D721Med (cell line): ENCODE data around the gene HNRNPA2B1.
"Not testable (repeated sequence)": the region's sequence is repeated elsewhere in the genome, so short reads cannot be mapped to it uniquely, and the experiment has no call there.

Experiments used
- DNase-seq: peaks from one replicate; pipeline ENCODE4 v3.0.0; 2011; ENCODE audit warnings: low spot score; ENCODE audit not compliant: insufficient read length
- FAIRE-seq: peaks from 2 replicates; lab custom pipeline; 2011; peaks lifted over from hg19 to GRCh38; lab: Jason Lieb, UNC
- TF ChIP-seq, protein P1 (sequence below): IDR thresholded peaks from 2 replicates; pipeline ENCODE4 v1.5.1; 2012; ENCODE audit warnings: mild to moderate bottlenecking, control low read depth; ENCODE audit not compliant: insufficient read depth; ENCODE audit errors: missing control alignments

The HNRNPA2B1 gene

DNA sequence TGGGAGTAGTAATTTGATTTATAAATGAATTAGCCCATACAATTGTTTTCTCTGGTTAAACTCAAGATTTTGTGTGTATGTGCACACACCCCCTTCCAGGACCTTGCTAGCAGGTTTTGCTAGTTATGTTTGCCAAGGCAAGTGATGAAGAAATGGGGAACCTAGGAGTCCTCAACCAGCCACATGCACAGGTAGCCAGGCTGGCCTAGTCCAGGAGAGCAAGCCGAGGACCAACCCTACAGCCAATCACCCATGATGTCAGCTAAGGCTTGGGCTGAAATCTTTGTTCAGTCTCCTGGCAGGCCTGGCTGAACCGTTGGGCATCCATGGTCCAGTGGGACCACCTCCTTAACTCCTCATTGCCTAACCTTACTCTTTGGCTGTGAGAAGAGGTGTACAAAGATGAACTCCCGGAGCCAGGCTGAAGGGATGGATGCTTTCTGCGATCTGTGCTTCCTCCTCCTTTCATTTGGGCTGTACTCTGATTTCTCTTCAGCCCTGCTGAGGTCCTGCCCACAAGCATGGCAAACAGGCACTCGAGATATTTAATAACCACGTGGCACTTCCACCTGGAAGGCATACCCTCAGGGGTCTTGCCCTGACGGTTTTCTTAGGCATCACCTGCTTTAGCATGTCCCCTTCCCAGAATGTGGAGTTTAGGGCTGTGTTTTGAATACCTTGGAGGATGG, 22.1 kb downstream of the HNRNPA2B1 start:
- no peak for FAIRE-seq
- TF ChIP-seq, protein P1, sequence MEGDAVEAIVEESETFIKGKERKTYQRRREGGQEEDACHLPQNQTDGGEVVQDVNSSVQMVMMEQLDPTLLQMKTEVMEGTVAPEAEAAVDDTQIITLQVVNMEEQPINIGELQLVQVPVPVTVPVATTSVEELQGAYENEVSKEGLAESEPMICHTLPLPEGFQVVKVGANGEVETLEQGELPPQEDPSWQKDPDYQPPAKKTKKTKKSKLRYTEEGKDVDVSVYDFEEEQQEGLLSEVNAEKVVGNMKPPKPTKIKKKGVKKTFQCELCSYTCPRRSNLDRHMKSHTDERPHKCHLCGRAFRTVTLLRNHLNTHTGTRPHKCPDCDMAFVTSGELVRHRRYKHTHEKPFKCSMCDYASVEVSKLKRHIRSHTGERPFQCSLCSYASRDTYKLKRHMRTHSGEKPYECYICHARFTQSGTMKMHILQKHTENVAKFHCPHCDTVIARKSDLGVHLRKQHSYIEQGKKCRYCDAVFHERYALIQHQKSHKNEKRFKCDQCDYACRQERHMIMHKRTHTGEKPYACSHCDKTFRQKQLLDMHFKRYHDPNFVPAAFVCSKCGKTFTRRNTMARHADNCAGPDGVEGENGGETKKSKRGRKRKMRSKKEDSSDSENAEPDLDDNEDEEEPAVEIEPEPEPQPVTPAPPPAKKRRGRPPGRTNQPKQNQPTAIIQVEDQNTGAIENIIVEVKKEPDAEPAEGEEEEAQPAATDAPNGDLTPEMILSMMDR, result no peak
- DNase-seq, result no peak

DNA sequence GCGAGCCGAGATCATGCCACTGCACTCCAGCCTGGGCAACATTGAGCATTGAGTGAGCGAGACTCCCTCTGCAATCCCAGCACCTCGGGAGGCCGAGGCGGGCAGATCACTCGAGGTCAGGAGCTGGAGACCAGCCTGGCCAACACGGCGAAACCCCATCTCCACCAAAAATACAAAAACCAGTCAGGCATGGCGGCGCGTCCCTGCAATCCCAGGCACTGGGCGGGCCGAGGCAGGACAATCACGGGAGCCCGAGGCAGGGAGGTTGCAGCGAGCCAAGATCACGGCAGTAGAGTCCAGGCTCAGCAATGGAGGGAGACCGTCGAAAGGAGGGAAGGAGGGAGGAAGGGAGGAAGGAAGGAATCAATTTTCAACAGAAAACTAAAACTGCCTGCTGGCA, 23.3 kb downstream of the HNRNPA2B1 start:
- not testable (repeated sequence) for FAIRE-seq, DNase-seq

DNA sequence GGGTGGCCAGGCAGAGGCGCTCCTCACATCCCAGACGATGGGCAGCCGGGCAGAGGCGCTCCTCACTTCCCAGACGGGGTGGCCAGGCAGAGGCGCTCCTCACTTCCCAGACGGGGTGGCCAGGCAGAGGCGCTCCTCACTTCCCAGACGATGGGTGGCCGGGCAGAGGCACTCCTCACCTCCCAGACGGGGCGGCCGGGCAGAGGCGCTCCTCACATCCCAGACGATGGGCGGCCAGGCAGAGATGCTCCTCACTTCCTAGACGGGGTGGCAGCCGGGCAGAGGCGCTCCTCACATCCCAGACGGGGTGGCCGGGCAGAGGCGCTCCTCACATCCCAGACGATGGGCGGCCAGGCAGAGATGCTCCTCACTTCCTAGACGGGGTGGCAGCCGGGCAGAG, 23.9 kb downstream of the HNRNPA2B1 start:
- not testable (repeated sequence) for FAIRE-seq, DNase-seq

DNA sequence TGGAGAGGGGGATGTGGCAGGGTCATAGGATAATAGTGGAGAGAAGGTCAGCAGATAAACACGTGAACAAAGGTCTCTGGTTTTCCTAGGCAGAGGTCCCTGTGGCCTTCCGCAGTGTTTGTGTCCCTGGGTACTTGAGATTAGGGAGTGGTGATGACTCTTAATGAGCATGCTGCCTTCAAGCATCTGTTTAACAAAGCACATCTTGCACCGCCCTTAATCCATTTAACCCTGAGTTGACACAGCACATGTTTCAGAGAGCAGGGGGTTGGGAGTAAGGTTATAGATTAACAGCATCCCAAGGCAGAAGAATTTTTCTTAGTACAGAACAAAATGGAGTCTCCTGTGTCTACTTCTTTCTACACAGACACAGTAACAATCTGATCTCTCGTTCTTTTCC, 24.6 kb downstream of the HNRNPA2B1 start:
- FAIRE-seq, result not testable (repeated sequence)

DNA sequence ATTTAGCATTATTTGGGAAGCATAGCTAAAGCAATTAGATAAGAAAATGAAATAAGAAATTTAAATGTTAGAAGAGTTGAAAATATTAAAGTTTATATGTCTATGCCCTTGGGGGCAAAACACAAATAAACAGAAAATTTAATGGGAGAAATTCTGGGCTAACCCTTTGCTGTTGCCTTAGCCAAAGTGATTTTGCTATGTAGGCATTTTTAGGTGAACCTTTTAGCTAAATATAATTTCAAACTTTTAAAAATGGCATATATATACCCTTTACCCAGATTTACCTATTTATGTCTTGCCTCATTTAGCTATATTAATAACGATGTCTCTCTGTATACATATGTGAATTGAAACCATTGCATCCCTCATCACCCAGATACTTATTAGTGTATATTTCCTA, 28.5 kb downstream of the HNRNPA2B1 start:
- FAIRE-seq, result no peak
- no peak for DNase-seq
- TF ChIP-seq, protein P1, result no peak

More for the DNA sequence above, 24.6 kb downstream of the HNRNPA2B1 start:
- DNase-seq, result not testable (repeated sequence)

- no peak for DNase-seq
- no peak for FAIRE-seq
- TF ChIP-seq, protein P1, result no peak
Measured at GRCh38 chr7:26171601-26172000, 28.9 kb downstream of the HNRNPA2B1 start.

- no peak for DNase-seq
- TF ChIP-seq, protein P1, result no peak
- FAIRE-seq, result no peak
Measured at GRCh38 chr7:26170663-26171062, 29.9 kb downstream of the HNRNPA2B1 start.

DNA sequence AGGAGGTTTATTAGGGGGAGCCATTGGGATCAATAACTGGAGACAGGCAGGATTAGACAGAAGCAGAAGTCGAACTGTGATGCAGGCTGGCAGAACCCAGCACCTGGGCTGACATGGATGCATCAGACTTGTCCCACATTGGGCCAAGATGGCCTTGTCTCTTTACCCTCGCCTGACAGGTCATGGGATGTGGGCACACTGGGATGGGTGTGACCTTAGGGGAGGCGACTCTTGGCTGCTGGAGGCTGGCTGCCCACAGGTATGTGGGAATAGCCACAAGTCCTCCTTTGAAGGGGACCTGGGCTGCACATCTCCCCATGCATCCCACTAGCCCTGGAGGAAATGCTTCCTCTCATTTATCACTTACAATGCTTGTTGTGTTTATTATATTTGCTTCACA, 31.3 kb downstream of the HNRNPA2B1 start:
- FAIRE-seq (no peak), DNase-seq (no peak)
- TF ChIP-seq, protein P1, result no peak
